Measurements from ENCODE around the gene PTPN6.

DNA sequence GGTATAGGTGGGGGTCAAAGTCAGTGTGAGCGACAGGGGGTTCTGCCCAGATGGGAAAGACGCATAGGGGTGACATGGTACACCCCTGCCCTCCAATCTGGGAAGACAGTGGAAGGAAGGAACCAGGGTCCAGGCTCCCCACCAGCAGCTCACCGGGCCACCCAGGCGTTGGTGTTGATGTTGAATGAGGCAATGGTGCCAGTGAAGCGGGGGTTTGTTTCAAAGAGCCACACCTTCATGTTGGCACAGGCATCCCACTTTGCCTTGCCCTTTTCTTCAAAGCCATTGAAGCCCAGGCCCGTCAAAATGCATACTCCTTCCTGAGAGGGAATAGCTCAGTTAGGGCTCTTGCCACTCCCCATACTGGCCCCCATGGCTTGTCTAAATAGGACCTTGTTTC lies 27.0 kb downstream of the PTPN6 start:
- no peak for TF ChIP-seq CTCF (IDR thresholded peaks at IDR 0.05)
- no peak for TF ChIP-seq POLR2A (IDR thresholded peaks at IDR 0.05)
- TF ChIP-seq POLR2AphosphoS5 (IDR thresholded peaks at IDR 0.05) = no peak
